CD4-positive, alpha-beta T cell treated with Interleukin-15 for 1 hour (primary cell): ENCODE data around the gene IL22RA1.

Source experiments
- DNase-seq: peaks from one replicate; pipeline ENCODE4 v3.0.0-alpha.2; 2020

IL22RA1 gene

GRCh38 chr1:24165500-24165899 lies 22.6 kb upstream of the IL22RA1 start:
- DNase-seq, result no peak

- no peak for DNase-seq
Observed at GRCh38 chr1:24164004-24164403, 21.1 kb upstream of the IL22RA1 start.

GRCh38 chr1:24162201-24162600 lies 19.3 kb upstream of the IL22RA1 start:
- no peak for DNase-seq

GRCh38 chr1:24161270-24161669 lies 18.3 kb upstream of the IL22RA1 start:
- no peak for DNase-seq

GRCh38 chr1:24159366-24159765 lies 16.4 kb upstream of the IL22RA1 start:
- no peak for DNase-seq

GRCh38 chr1:24157918-24158481 lies 15.1 kb upstream of the IL22RA1 start:
- no peak for DNase-seq

- DNase-seq, result no peak
Observed at GRCh38 chr1:24156542-24157260, 13.8 kb upstream of the IL22RA1 start.

GRCh38 chr1:24155011-24155782 lies 12.3 kb upstream of the IL22RA1 start:
- DNase-seq, result no peak

GRCh38 chr1:24154215-24154614 lies 11.3 kb upstream of the IL22RA1 start:
- no peak for DNase-seq

GRCh38 chr1:24152631-24153494 lies 9.9 kb upstream of the IL22RA1 start:
- DNase-seq, result no peak

GRCh38 chr1:24151175-24151533 lies 8.2 kb upstream of the IL22RA1 start:
- no peak for DNase-seq

- DNase-seq, result peak; percentile 79
Observed at GRCh38 chr1:24150234-24151174, 7.6 kb upstream of the IL22RA1 start.

- peak; percentile 55 for DNase-seq
Observed at GRCh38 chr1:24149866-24150233, 6.9 kb upstream of the IL22RA1 start.

GRCh38 chr1:24147816-24148215 lies 4.9 kb upstream of the IL22RA1 start:
- DNase-seq, result no peak

GRCh38 chr1:24147194-24147593 lies 4.3 kb upstream of the IL22RA1 start:
- no peak for DNase-seq

GRCh38 chr1:24141311-24141997 lies 1.5 kb downstream of the IL22RA1 start:
- no peak for DNase-seq

- no peak for DNase-seq
Observed at GRCh38 chr1:24140741-24141181, 2.2 kb downstream of the IL22RA1 start.

GRCh38 chr1:24139841-24140425 lies 3.0 kb downstream of the IL22RA1 start:
- DNase-seq, result no peak

- no peak for DNase-seq
Observed at GRCh38 chr1:24139222-24139489, 3.8 kb downstream of the IL22RA1 start.

- DNase-seq, result no peak
Observed at GRCh38 chr1:24138476-24139221, 4.3 kb downstream of the IL22RA1 start.
